Activated T-helper 1 cell treated with anti-CD3 and anti-CD28 coated beads, Interleukin-12 subunit alpha, Interleukin-12 subunit beta, Interleukin-2, Interleukin-4 antibody, amounts not matched to agents 30 ng/mL and 10 ng/mL and 1 ng/mL, durations not matched to agents 14 hours and 24 hours and 36 hours (primary cell): ENCODE results near the gene CKAP2. TPM values are rescaled to one million over a fixed set of nuclear protein-coding genes. Genes with fewer than 3 reads are reported as not detected.
"Not testable (repeated sequence)": the region's sequence is repeated elsewhere in the genome, so short reads cannot be mapped to it uniquely, and the experiment has no call there.

Experiments
- DNase-seq: peaks from one replicate; pipeline ENCODE4 v3.0.0; 2021; ENCODE audit warnings: low spot score
- H3K27ac Mint-ChIP-seq: one replicate; pipeline ENCODE4 v1.8.0; 2021; ENCODE audit warnings: mild to moderate bottlenecking, mixed read lengths
- H3K27me3 Mint-ChIP-seq: one replicate; pipeline ENCODE4 v1.8.0; 2022; ENCODE audit warnings: mild to moderate bottlenecking, moderate library complexity, mixed read lengths; ENCODE audit not compliant: insufficient read depth
- H3K36me3 Mint-ChIP-seq: one replicate; pipeline ENCODE4 v1.8.0; 2021; ENCODE audit warnings: low read depth, mixed read lengths
- H3K4me1 Mint-ChIP-seq: one replicate; pipeline ENCODE4 v1.8.0; 2021; ENCODE audit warnings: low read depth, mixed read lengths
- H3K4me3 Mint-ChIP-seq: one replicate; pipeline ENCODE4 v1.8.0; 2021; ENCODE audit warnings: mild to moderate bottlenecking, moderate library complexity, mixed read lengths
- H3K9me3 Mint-ChIP-seq: one replicate; pipeline ENCODE4 v1.8.0; 2021; ENCODE audit warnings: mixed read lengths
- intact Hi-C: fragments of 100-400 bp; cut with micrococcal nuclease; formaldehyde crosslinking; loops from one replicate; pipeline ENCODE4 v1.15.1; 2024
- total RNA-seq: library from RNA; stranded (reverse); gene quantifications from 2 replicates; pipeline ENCODE4 v1.2.3, GENCODE V29; 2022

Gene CKAP2
- total RNA-seq, 1 donor from 2014 or later = 36.9 TPM

- peaks cover 34% of the 10 kb centered on the region for H3K36me3 Mint-ChIP-seq
- peak; percentile 5 for DNase-seq
- peak overlapping the region; percentile 58 for H3K4me3 Mint-ChIP-seq
- H3K27ac Mint-ChIP-seq = peak overlapping the region; percentile 78
- intact Hi-C loops = no loop called here
- no peaks in the 10 kb centered on the region for H3K27me3 Mint-ChIP-seq
- peaks cover 75% of the 10 kb centered on the region for H3K4me1 Mint-ChIP-seq
- H3K9me3 Mint-ChIP-seq = no peaks in the 10 kb centered on the region
Measured at GRCh38 chr13:52461265-52461664, 6.0 kb downstream of the CKAP2 start.

GRCh38 chr13:52463526-52463925, 8.2 kb downstream of the CKAP2 start:
- H3K4me1 Mint-ChIP-seq = peaks cover 57% of the 10 kb centered on the region
- H3K27me3 Mint-ChIP-seq = no peaks in the 10 kb centered on the region
- no peak for DNase-seq
- peaks cover 42% of the 10 kb centered on the region for H3K36me3 Mint-ChIP-seq
- no peaks in the 10 kb centered on the region for H3K9me3 Mint-ChIP-seq
- H3K27ac Mint-ChIP-seq = no peak overlapping the region
- no peak overlapping the region for H3K4me3 Mint-ChIP-seq
- intact Hi-C loops = no loop called here

- DNase-seq, H3K9me3 Mint-ChIP-seq, H3K4me3 Mint-ChIP-seq, H3K27ac Mint-ChIP-seq, H3K27me3 Mint-ChIP-seq, intact Hi-C loops: not testable (repeated sequence)
- H3K4me1 Mint-ChIP-seq = peaks cover 22% of the 10 kb centered on the region
- peaks cover 50% of the 10 kb centered on the region for H3K36me3 Mint-ChIP-seq
Measured at GRCh38 chr13:52468487-52468886, 13.2 kb downstream of the CKAP2 start.

- H3K27ac Mint-ChIP-seq, H3K27me3 Mint-ChIP-seq, H3K4me3 Mint-ChIP-seq, H3K4me1 Mint-ChIP-seq, DNase-seq, intact Hi-C loops, H3K9me3 Mint-ChIP-seq: not testable (repeated sequence)
- peaks cover 15% of the 10 kb centered on the region for H3K36me3 Mint-ChIP-seq
Measured at GRCh38 chr13:52480677-52481428, 25.6 kb downstream of the CKAP2 start.

GRCh38 chr13:52487078-52487477, 31.8 kb downstream of the CKAP2 start:
- H3K27me3 Mint-ChIP-seq, DNase-seq, H3K27ac Mint-ChIP-seq, H3K4me1 Mint-ChIP-seq, intact Hi-C loops, H3K9me3 Mint-ChIP-seq, H3K4me3 Mint-ChIP-seq, H3K36me3 Mint-ChIP-seq: not testable (repeated sequence)

GRCh38 chr13:52488763-52489162, 33.5 kb downstream of the CKAP2 start:
- DNase-seq, H3K27ac Mint-ChIP-seq, H3K4me3 Mint-ChIP-seq, H3K36me3 Mint-ChIP-seq, H3K9me3 Mint-ChIP-seq, intact Hi-C loops, H3K27me3 Mint-ChIP-seq, H3K4me1 Mint-ChIP-seq: not testable (repeated sequence)

- H3K4me1 Mint-ChIP-seq, intact Hi-C loops, DNase-seq, H3K27me3 Mint-ChIP-seq, H3K36me3 Mint-ChIP-seq, H3K27ac Mint-ChIP-seq, H3K9me3 Mint-ChIP-seq, H3K4me3 Mint-ChIP-seq: not testable (repeated sequence)
Measured at GRCh38 chr13:52491015-52491414, 35.7 kb downstream of the CKAP2 start.

- H3K4me1 Mint-ChIP-seq = peaks cover 12% of the 10 kb centered on the region
- intact Hi-C loops, H3K9me3 Mint-ChIP-seq, H3K4me3 Mint-ChIP-seq, H3K27me3 Mint-ChIP-seq, DNase-seq, H3K36me3 Mint-ChIP-seq, H3K27ac Mint-ChIP-seq: not testable (repeated sequence)
Measured at GRCh38 chr13:52494241-52494640, 39.0 kb downstream of the CKAP2 start.

GRCh38 chr13:52497979-52498378, 42.7 kb downstream of the CKAP2 start:
- peaks cover 12% of the 10 kb centered on the region for H3K4me1 Mint-ChIP-seq
- H3K36me3 Mint-ChIP-seq, H3K4me3 Mint-ChIP-seq, H3K27ac Mint-ChIP-seq, DNase-seq, intact Hi-C loops, H3K27me3 Mint-ChIP-seq, H3K9me3 Mint-ChIP-seq: not testable (repeated sequence)

- H3K27ac Mint-ChIP-seq, H3K4me1 Mint-ChIP-seq, H3K4me3 Mint-ChIP-seq, DNase-seq, intact Hi-C loops, H3K36me3 Mint-ChIP-seq, H3K27me3 Mint-ChIP-seq: not testable (repeated sequence)
- H3K9me3 Mint-ChIP-seq = peaks cover 12% of the 10 kb centered on the region
Measured at GRCh38 chr13:52502277-52502676, 47.0 kb downstream of the CKAP2 start.

- not testable (repeated sequence) for H3K27me3 Mint-ChIP-seq
Measured at GRCh38 chr13:52505843-52506242, 50.6 kb downstream of the CKAP2 start.

GRCh38 chr13:52509532-52509931, 54.3 kb downstream of the CKAP2 start:
- H3K4me3 Mint-ChIP-seq, H3K4me1 Mint-ChIP-seq, H3K27me3 Mint-ChIP-seq, DNase-seq, intact Hi-C loops, H3K36me3 Mint-ChIP-seq, H3K27ac Mint-ChIP-seq: not testable (repeated sequence)
- peaks cover 13% of the 10 kb centered on the region for H3K9me3 Mint-ChIP-seq

More at GRCh38 chr13:52505843-52506242, 50.6 kb downstream of the CKAP2 start:
- H3K36me3 Mint-ChIP-seq, H3K4me1 Mint-ChIP-seq, H3K4me3 Mint-ChIP-seq, DNase-seq, intact Hi-C loops, H3K27ac Mint-ChIP-seq: not testable (repeated sequence)
- H3K9me3 Mint-ChIP-seq = peaks cover 15% of the 10 kb centered on the region

- peaks cover 13% of the 10 kb centered on the region for H3K9me3 Mint-ChIP-seq
- H3K36me3 Mint-ChIP-seq, H3K4me3 Mint-ChIP-seq, H3K4me1 Mint-ChIP-seq, DNase-seq, intact Hi-C loops, H3K27me3 Mint-ChIP-seq, H3K27ac Mint-ChIP-seq: not testable (repeated sequence)
Measured at GRCh38 chr13:52510221-52510797, 55.0 kb downstream of the CKAP2 start.
